Suprapubic skin (tissue), 4 donors: Measurements from ENCODE around the gene SLC25A15.

Source experiments
- POLR2A ChIP-seq, 2 donors: fragments of 450-650 bp; IDR thresholded peaks; one replicate each; pipeline ENCODE4 v1.6.1; 2017; ENCODE audit warnings: antibody characterized with exemption in 2 of 2, mild to moderate bottlenecking in 2 of 2, moderate library complexity in 2 of 2
- POLR2AphosphoS5 ChIP-seq, 3 donors: sonication (generic); formaldehyde crosslinking; IDR thresholded peaks; one replicate each; pipeline ENCODE4 v1.6.1; 2017; ENCODE audit warnings: antibody characterized with exemption in 3 of 3
- TF ChIP-seq, protein P1 (sequence below), 2 donors: fragments of 200-600 bp in 1 of 2; fragments of 450-650 bp in 1 of 2; sonication (generic) in 1 of 2; IDR thresholded peaks; one replicate each; pipeline ENCODE4 v1.5.1; 2016 to 2019; ENCODE audit warnings: antibody characterized with exemption in 2 of 2, mild to moderate bottlenecking in 1 of 2, moderate library complexity in 1 of 2

- TF ChIP-seq, protein P1, sequence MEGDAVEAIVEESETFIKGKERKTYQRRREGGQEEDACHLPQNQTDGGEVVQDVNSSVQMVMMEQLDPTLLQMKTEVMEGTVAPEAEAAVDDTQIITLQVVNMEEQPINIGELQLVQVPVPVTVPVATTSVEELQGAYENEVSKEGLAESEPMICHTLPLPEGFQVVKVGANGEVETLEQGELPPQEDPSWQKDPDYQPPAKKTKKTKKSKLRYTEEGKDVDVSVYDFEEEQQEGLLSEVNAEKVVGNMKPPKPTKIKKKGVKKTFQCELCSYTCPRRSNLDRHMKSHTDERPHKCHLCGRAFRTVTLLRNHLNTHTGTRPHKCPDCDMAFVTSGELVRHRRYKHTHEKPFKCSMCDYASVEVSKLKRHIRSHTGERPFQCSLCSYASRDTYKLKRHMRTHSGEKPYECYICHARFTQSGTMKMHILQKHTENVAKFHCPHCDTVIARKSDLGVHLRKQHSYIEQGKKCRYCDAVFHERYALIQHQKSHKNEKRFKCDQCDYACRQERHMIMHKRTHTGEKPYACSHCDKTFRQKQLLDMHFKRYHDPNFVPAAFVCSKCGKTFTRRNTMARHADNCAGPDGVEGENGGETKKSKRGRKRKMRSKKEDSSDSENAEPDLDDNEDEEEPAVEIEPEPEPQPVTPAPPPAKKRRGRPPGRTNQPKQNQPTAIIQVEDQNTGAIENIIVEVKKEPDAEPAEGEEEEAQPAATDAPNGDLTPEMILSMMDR (IDR thresholded peaks at IDR 0.05), result no peak
- no peak for TF ChIP-seq POLR2AphosphoS5 (IDR thresholded peaks at IDR 0.05)
- TF ChIP-seq POLR2A (IDR thresholded peaks at IDR 0.05), result no peak
Observed at GRCh38 chr13:40755082-40755700, 34.2 kb upstream of the SLC25A15 start.
